ENCODE data around the gene APOL2. TPM values are rescaled to one million over a fixed set of nuclear protein-coding genes. Genes with fewer than 3 reads are reported as not detected.
"Not testable (repeated sequence)": the region's sequence is repeated elsewhere in the genome, so short reads cannot be mapped to it uniquely, and the experiment has no call there.

APOL2 gene
- total and polyA plus RNA-seq, 2 experiments from 2014 or later: 8.7 to 14.7 TPM

- Histone ChIP-seq H3K4me3 (no peak overlapping the region), H3K4me1 (ENCODE audit: low read depth) (peaks cover 6% of the 10 kb centered on the region), H3K9me3 (ENCODE audit: low read depth) (no peaks in the 10 kb centered on the region), H3K36me3 (no peaks in the 10 kb centered on the region), H3K27ac (no peak overlapping the region), H3K27me3 (no peaks in the 10 kb centered on the region)
- TF ChIP-seq CTCF (IDR thresholded peaks at IDR 0.05; ENCODE audit: low read depth, low read length): no peak
- no peak for DNase-seq (ENCODE audit: low read depth in 1 of 2, low spot score in 1 of 2)
Measured at GRCh38 chr22:36215981-36216380, 23.3 kb downstream of the APOL2 start.

GRCh38 chr22:36213586-36213985 is 25.7 kb downstream of the APOL2 start:
- Histone ChIP-seq H3K27me3 (no peaks in the 10 kb centered on the region), H3K4me3 (no peak overlapping the region), H3K36me3 (no peaks in the 10 kb centered on the region), H3K27ac (no peak overlapping the region), H3K4me1 (ENCODE audit: low read depth) (peaks cover 6% of the 10 kb centered on the region), H3K9me3 (ENCODE audit: low read depth) (no peaks in the 10 kb centered on the region)
- no peak for DNase-seq (ENCODE audit: low read depth in 1 of 2, low spot score in 1 of 2)
- TF ChIP-seq CTCF (IDR thresholded peaks at IDR 0.05; ENCODE audit: low read depth, low read length): no peak

- TF ChIP-seq CTCF (IDR thresholded peaks at IDR 0.05; ENCODE audit: low read depth, low read length): no peak
- DNase-seq (ENCODE audit: low read depth in 1 of 2, low spot score in 1 of 2): no peak
Measured at GRCh38 chr22:36212901-36213300, 26.4 kb downstream of the APOL2 start.

GRCh38 chr22:36211237-36211861 is 28.0 kb downstream of the APOL2 start:
- Histone ChIP-seq H3K27me3 (no peaks in the 10 kb centered on the region), H3K4me3 (no peak overlapping the region), H3K9me3 (ENCODE audit: low read depth) (no peaks in the 10 kb centered on the region), H3K27ac (no peak overlapping the region), H3K36me3 (no peaks in the 10 kb centered on the region), H3K4me1 (ENCODE audit: low read depth) (peaks cover 4% of the 10 kb centered on the region)
- peak in 1 of 2 donors; percentile 75 for DNase-seq (ENCODE audit: low read depth in 1 of 2, low spot score in 1 of 2)
- TF ChIP-seq CTCF (IDR thresholded peaks at IDR 0.05; ENCODE audit: low read depth, low read length): no peak

More at GRCh38 chr22:36212901-36213300, 26.4 kb downstream of the APOL2 start:
- H3K36me3 ChIP-seq: no peaks in the 10 kb centered on the region
- H3K27ac ChIP-seq: no peak overlapping the region
- H3K4me3 ChIP-seq: no peak overlapping the region
- no peaks in the 10 kb centered on the region for H3K9me3 ChIP-seq (ENCODE audit: low read depth)
- H3K27me3 ChIP-seq: no peaks in the 10 kb centered on the region
- peaks cover 6% of the 10 kb centered on the region for H3K4me1 ChIP-seq (ENCODE audit: low read depth)

- no peak for DNase-seq (ENCODE audit: low read depth in 1 of 2, low spot score in 1 of 2)
- Histone ChIP-seq H3K36me3 (no peaks in the 10 kb centered on the region), H3K27ac (no peak overlapping the region), H3K27me3 (no peaks in the 10 kb centered on the region), H3K4me1 (ENCODE audit: low read depth) (peaks cover 4% of the 10 kb centered on the region), H3K9me3 (ENCODE audit: low read depth) (no peaks in the 10 kb centered on the region), H3K4me3 (no peak overlapping the region)
- TF ChIP-seq CTCF (IDR thresholded peaks at IDR 0.05; ENCODE audit: low read depth, low read length): no peak
Measured at GRCh38 chr22:36210224-36210623, 29.1 kb downstream of the APOL2 start.

GRCh38 chr22:36209488-36209908 is 29.8 kb downstream of the APOL2 start:
- H3K27me3 ChIP-seq; H3K9me3 ChIP-seq (ENCODE audit: low read depth); DNase-seq (ENCODE audit: low read depth in 1 of 2, low spot score in 1 of 2); H3K4me1 ChIP-seq (ENCODE audit: low read depth); H3K4me3 ChIP-seq; H3K27ac ChIP-seq; H3K36me3 ChIP-seq: not testable (repeated sequence)

All from cardiac muscle cell (in vitro differentiated cells and primary cell).